VCaP (cell line): ENCODE measurements around the gene NAT16.
A peak's percentile ranks its signal among the peaks of the same experiment; 100 is the strongest.

Experiments
- H3K27ac ChIP-seq: fragments of 450-650 bp; 2 replicates; pipeline ENCODE4 v1.5.1; 2017
- TF ChIP-seq, protein P1 (sequence below): fragments of 450-650 bp; conservative IDR thresholded peaks from 2 replicates; pipeline ENCODE4 v1.5.1; 2017; ENCODE audit warnings: mild to moderate bottlenecking, moderate library complexity

NAT16 gene

GRCh38 chr7:101164071-101164840 is 15.8 kb downstream of the NAT16 start:
- TF ChIP-seq, protein P1, sequence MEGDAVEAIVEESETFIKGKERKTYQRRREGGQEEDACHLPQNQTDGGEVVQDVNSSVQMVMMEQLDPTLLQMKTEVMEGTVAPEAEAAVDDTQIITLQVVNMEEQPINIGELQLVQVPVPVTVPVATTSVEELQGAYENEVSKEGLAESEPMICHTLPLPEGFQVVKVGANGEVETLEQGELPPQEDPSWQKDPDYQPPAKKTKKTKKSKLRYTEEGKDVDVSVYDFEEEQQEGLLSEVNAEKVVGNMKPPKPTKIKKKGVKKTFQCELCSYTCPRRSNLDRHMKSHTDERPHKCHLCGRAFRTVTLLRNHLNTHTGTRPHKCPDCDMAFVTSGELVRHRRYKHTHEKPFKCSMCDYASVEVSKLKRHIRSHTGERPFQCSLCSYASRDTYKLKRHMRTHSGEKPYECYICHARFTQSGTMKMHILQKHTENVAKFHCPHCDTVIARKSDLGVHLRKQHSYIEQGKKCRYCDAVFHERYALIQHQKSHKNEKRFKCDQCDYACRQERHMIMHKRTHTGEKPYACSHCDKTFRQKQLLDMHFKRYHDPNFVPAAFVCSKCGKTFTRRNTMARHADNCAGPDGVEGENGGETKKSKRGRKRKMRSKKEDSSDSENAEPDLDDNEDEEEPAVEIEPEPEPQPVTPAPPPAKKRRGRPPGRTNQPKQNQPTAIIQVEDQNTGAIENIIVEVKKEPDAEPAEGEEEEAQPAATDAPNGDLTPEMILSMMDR, result no peak
- H3K27ac ChIP-seq, result peak overlapping the region; percentile 98

DNA sequence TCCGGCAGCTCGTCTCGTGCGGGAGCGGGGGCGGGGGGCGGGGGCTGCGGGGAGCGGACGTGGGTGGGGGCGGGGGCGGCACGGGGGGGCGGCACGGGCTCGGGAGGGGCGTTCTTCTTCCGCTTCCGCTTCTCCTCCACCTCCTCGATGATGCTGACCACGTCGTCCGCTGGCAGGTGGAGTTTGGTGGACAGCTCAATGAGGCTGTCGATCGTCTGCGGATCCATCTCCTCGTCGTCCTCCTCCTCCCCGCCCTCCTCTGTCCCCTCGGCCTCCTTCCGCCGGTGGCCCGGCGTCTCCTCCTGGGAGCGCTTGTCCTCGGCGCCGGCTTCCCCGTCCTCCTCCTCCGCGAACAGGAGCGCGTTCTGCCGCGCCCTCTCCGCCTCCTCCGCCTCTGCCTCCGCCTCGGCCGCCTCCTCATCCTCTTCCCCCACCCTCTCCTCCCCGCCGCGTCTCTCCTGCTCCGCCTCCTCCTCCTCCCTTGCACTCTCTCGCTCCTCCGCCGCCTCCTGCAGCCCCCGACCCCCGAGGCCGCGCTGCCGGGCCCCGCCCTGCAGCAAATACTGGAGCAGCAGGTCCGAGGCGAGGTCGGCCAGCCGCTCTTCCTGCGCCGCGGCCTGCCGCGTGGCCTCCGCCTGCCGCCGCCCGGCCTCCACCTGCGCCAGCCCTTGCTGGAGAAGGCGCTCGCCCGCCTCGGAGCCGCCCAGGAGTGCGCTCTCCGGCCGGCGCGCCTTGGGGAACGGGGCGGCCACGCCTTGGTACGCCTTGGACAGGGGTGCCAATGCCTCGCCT is 16.6 kb downstream of the NAT16 start:
- peak overlapping the region; percentile 98 for H3K27ac ChIP-seq
- TF ChIP-seq, protein P1, result no peak

- peak overlapping the region; percentile 98 for H3K27ac ChIP-seq
- TF ChIP-seq, protein P1, result no peak
These were observed 17.4 kb downstream of the NAT16 start for GRCh38 chr7:101162551-101163278.

DNA sequence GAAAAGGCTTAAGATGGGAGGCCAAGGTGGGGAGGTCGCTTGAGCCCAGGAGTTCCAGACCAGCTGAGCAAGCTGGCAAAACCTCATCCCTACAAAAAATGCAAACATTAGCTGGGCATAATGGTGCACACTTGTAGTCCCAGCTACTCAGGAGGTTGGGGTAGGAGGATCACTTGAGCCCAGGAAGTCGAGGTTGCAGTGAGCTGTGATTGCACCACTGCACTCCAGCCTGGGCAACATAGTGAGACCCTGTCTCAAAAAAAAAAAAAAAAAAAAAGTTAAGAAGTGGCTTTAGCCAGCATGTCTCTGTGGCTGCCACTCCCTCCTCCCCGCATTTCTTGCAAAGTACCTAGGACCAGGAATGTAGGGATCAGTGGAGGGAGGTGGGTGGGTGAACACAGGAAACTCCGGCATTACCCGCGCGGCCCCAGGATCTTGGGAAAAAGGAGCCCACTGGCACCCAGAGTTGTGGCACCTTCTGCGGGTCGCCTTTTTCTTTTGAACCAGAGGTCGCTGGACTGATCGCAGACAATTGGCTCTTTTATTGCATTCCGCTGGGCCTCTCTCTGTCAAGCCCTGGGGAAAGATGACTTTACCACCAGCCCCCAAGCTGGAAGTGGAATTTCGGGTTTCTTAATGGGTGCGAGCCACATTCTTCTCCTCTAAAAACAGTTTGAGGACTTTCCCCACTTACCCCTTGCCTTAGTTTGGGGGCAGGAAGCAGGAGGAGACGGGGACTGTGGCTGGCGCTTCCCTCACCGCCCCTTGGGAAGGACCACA is 18.2 kb downstream of the NAT16 start:
- TF ChIP-seq, protein P1, result no peak
- H3K27ac ChIP-seq, result peak overlapping the region; percentile 98

GRCh38 chr7:101160910-101161309 is 19.2 kb downstream of the NAT16 start:
- TF ChIP-seq, protein P1, result no peak
- peak overlapping the region; percentile 98 for H3K27ac ChIP-seq

DNA sequence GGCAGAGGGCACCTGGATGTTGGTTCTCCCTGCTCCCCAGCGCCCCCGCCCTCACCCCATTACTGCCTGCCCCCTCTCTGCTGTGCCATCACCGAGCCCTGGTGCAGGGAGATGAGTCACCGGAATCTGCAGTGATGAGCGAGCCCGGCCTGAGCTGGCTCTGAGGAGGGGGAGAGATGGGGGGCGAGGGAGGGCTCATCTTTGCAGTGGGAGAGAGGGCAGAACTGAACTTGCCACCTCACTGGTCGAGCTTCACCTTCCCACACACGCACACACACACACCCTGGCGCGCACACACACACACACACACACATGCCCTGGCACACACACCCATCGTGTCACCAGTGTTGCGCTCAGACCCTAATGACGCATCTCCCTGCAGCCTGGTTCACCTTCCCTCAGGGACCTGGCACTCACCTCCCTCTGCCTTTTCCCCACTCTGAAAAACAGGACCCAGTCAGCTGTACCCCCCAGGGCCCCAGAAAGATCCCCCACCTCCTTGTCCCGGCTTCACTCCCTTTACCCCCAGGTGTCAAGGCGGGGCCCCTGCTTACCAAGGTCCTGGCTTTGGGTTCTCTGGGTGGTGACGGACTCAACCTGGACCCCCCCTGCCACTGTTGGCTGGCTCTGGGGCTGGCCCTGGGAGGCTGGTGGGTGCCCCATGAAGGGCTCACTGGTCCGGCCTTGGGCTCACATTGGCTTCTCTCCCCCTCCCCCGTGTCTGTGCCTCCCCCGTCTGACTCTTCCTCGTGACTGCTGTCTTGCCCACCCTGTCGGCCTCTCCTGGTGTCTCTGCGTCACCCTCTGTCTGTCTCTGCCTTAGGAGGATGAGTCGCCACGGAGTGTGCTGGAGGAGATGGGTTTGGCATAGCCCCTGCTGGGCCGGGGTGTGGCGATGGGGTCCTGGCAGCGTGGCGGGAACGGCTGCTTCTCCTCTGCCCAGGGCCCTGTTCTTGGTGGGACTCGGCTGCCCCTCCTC is 20.1 kb downstream of the NAT16 start:
- TF ChIP-seq, protein P1, result no peak
- H3K27ac ChIP-seq, result peak overlapping the region; percentile 98
